Renal cortical epithelial cell (primary cell): ENCODE measurements around the gene SRP54. TPM values are rescaled to one million over a fixed set of nuclear protein-coding genes. Genes with fewer than 3 reads are reported as not detected.
"Not testable (repeated sequence)": the region's sequence is repeated elsewhere in the genome, so short reads cannot be mapped to it uniquely, and the experiment has no call there.

Experiments used
- DNase-seq: peaks from one replicate; pipeline ENCODE4 v3.0.0-alpha.2; 2011; ENCODE audit warnings: low read depth
- total RNA-seq: library from RNA; depleted of rRNA; stranded (reverse); fragments of >200 nt; gene quantifications from 2 replicates; pipeline ENCODE4 v1.2.3, GENCODE V29; 2014

Gene SRP54
- total RNA-seq, 1 donor from 2014 or later = 122 TPM

DNA sequence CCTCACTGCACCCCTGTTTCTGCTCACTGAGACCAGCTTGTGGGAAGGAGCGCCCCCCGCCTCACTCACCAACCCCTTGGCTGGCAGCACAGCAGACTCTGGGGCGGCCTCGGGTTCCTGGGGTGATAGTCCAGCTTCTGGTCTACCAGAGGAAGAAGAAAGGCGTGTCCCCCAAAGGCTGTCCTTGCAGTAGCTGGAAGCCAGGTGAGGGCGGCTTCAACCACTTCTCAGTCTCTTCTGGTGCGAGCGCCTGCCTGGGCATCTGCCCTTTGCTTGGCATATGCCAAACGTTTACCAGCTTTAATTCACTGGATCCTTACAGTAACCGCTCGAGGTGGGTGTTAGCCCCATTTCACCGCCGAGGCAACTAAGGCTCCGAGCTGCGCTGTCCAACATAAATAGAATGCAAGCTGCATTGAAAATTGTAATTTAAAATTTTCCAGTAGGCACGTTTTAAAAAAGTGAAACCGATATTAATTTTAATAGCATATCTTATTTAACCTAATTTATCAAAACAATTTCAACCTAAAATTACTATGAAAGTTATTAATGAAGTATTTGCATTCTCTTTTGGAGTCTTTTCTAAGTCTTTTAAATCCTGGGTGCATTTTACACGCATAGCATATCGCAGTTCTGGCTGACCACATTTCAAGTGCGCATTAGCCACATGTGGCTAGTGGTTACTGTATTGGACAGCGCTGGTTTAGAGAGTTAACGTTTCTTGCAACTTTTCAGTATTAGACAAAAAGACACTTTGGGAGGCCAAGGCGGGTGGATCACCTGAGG, 64.2 kb downstream of the SRP54 start:
- peak; percentile 36 for DNase-seq

DNA sequence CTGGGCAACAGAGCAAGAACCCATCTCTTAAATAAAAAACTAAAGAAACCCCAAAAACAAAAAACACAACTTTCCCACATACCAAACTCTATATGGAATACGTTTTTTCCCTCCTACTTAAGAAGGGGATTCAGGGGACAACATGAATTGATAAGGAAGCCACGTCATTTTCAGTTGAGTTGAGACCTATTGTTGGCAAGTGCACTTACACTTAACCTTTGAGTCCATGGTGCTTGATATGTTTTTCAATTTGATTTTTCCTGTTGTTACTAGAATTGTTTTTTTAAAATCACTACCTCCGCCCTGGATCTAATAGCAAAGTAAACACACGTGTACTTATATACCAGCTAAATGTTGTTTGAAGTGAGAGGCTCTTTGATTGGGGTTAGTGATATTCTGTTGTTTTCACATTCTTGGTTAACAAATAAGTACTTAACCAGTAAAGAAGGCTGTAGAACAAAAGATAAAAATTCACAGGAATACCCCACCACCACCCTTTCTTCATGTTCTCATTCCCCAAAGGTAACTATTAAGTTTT, 65.3 kb downstream of the SRP54 start:
- DNase-seq = no peak

DNA sequence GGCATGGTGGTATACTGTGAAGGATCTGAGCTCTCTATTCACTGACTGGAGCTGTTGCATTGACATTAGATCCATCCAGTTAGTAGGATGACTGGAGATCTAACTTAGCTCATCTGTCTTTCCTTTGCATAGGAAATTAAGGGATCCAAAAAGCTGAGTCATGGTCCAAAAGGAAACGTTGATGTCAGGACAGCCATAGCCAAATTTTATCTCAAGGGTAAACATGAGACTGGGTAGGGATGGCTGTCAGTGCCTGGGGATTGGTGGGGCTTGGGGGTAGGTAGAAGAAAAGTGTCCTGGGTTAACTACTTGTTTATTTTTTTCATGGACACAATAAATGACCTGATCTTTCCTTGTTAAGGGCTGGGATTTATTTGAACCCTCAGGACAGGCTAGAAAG, 67.9 kb downstream of the SRP54 start:
- no peak for DNase-seq

DNA sequence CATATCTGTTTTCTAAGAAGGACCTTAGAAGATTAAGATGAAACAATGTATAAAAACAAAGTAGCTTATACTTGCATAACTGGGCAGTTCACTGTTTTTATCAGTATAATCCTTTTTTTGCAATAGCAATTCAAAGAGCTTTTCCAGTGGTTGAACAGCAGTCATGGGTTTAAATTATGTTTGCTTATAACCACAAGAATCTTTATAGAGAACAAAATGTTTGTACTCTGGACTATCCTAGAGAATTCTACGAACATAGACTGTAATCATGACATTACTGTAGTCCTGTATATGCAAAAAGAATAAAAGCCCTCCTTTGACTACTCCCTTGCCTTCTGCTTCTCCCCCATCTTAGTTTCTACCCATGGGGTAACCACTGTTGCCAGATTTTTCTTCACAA, 69.0 kb downstream of the SRP54 start:
- peak; percentile 74 for DNase-seq

DNA sequence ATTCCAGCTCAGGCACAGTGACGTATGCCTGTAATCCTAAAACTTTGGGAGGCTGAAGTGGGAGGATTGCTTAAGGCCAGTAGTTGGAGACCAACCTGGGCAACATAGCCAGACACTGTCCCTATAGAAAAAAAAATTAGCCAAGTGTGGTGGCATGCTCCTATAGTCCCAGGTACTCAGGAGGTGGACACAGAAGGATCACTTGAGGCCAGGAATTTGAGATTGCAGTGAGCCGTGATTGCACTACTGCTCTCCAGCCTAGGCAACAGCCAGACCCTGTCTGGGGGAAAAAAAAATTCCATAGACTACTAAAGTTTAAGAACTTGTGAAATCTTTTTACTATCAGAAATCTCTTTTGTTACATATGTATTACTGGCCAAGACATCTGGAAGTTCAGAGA, 69.8 kb downstream of the SRP54 start:
- DNase-seq = no peak

DNA sequence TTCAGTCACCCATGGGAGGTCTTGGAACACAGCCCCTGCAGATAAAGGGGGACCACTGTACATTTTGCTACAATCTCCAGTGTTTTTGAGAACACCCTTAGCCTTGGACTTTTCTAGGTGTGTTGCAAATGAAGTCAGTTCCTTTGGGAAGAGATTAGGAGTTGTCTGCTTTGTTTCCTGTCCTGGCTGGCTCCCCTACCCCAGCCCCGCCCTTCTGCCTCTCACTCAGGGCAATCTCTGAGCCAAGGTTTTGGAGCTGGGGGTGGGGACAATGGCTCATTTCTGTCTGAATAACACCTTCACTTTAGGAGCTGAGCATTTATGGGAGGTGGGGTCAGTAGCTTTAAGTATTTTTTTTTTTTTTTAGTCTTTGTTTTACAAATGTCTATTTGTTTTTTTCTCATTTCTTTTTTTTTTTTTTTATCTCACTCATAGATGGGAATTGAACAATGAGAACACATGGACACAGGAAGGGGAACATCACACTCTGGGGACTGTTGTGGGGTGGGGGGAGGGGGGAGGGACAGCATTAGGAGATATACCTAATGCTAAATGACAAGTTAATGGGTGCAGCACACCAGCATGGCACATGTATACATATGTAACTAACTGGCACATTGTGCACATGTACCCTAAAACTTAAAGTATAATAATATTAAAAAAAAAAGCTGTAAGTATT, 78.5 kb downstream of the SRP54 start:
- DNase-seq = not testable (repeated sequence)

DNA sequence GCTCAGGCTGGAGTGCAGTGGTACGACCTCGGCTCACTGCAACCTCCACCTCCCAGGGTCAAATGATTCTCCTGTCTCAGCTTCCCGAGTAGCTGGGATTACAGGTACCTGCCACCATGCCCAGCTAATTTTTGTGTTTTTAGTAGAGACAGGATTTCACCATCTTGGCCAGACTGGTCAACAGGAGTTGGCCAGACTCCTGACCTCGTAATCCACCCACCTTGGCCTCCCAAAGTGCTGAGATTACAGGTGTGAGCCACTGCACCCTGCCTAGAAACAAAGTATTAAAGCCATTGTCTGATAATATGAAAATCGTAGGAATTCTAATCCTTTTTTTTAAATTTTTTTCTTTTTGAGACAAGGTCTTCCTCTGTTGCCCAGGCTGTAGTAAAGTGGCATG, 82.9 kb downstream of the SRP54 start:
- DNase-seq = not testable (repeated sequence)

DNA sequence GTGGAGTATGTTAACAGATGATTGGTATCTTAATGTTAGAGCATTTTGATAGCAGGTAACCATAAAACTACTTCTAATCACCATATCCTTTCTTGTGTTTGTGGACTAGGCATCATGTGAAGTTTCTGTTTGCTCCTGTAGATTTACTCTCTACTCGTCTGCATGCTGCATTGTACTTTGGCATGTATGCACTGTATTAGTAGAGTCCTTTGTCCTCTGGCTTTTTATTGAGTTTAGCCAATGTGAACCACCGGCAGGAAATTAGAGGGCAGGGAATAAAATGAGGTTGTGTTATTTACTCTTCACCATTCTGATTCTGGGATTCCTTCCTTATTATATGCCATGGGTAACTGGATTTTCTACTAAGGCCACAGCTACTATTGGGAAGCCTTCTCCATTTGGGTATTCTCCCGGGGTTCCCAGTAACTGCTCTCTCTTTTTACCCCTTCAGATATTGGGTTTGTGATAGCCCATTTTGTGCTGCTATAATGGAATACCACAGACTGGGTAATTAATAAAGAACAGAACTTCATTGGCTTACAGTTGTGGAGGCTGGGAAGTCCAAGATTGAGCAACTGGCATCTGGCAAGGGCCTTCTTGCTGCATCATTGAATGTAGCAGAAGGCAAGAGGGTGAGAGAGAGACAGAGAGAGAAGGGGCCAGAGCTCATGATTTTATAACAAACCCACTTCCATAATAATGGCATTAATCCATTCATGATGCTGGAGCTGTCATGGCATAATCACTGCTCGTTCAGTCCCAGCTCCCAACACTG, 85.6 kb downstream of the SRP54 start:
- DNase-seq = peak; percentile 16

DNA sequence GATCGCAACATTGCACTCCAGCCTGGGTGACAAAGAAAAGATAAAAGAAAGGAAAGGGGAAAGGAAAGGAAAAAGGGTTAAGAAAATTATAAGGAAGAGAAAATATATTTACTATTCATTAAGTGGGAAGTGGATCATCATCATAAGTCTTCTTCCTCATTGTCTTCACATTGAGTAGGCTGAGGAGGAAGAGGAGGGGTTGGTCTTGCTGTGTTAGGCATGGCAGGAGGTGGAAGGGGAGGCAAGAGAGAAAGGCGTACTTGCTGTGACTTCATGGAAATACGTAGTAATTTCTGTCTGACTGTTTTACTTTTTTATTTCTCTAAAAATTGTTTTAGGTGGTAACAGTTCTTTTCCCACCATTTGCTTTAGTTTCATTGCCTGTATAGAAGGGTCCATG, 89.4 kb downstream of the SRP54 start:
- no peak for DNase-seq

DNA sequence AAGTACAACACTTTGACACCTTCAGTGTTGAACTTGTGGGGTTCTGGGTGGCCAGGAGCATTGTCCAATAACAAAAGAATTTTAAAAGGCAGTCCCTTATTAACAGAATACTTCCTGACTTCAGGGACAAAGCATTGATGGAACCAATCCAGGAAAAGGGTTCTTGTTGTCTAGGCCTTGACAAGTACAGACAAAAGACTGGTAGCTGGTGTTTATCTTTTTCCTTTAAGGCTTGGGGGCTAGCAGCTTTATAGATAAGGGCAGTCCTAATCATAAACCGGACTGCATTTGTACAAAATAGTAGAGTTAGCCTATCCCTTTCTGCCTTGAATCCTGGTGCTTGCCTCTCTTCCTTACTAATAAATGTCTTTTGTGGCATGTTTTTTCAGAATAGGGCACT, 90.7 kb downstream of the SRP54 start:
- DNase-seq = no peak

DNA sequence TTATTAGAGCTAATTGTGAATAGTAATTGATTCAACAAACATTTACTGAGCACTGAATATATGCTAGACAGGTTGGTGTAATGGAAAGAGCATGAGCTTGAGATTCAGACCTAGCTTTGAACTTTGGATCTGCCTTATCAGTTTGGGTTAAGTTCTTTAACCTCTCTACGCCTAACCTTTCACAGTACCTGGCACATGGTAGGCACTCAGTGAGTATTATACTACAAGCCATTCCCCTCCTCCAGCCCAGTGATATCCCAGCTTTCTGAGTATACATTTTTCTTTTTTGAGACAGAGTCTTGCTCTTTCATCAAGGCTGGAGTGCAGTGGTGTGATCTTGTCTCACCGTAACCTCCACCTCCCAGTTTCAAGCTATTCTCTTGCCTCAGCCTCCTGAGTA, 95.3 kb downstream of the SRP54 start:
- DNase-seq = no peak

Other genes starting within 250 kb of the SRP54 start
- 48.6 and 68.4 TPM in 2 replicates for gene BAZ1A, start 107.6 kb upstream of the SRP54 start, total RNA-seq
- gene FAM177A1, start 63.3 kb downstream of the SRP54 start, total RNA-seq = 72.2 and 82.9 TPM in 2 replicates
- 23.0 and 36.5 TPM in 2 replicates for gene PPP2R3C, start 139.0 kb downstream of the SRP54 start, total RNA-seq
- 58.8 and 69.8 TPM in 2 replicates for gene PRORP, start 139.6 kb downstream of the SRP54 start, total RNA-seq